ENCODE measurements around the gene LMF2.

DNA sequence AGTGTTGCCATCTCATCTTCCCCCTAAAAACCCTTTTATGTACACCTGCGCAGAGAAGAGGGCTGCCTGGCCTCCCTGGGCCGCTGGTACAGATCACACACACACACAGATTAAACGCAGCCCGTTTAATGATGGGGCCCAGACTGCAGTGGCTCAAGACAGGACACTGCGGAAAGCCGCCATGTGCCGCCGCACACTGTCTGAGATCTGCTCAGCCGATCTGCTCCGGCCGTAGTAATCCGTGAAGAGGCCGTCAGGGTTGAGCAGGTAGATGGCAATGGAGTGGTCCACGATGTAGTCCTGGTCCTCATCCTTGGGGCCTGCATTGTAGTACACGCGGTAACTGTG is 15.9 kb upstream of the LMF2 start:
- TF ChIP-seq CTCF (conservative IDR thresholded peaks at IDR 0.05; ENCODE audit: low read length) (no peak), EZH2phosphoT487 (IDR thresholded peaks at IDR 0.05; ENCODE audit: borderline replicate concordance, low read depth, low read length) (no peak)

Data from OCI-LY7 (cell line).